Endodermal cell (in vitro differentiated cells): Measurements from ENCODE around the gene CARF. TPM values are rescaled to one million over a fixed set of nuclear protein-coding genes. Genes with fewer than 3 reads are reported as not detected.

ENCODE experiments used
- DNase-seq: peaks from one replicate; pipeline ENCODE4 v3.0.0-alpha.2; 2017
- H3K27ac ChIP-seq: 2 replicates; pipeline ENCODE4 v1.5.1; 2013; ENCODE audit warnings: mild to moderate bottlenecking, low read depth, low read length, moderate library complexity
- H3K27me3 ChIP-seq: 2 replicates; pipeline ENCODE4 v1.6.1; 2013; ENCODE audit warnings: mild to moderate bottlenecking, low read length, moderate library complexity; ENCODE audit not compliant: insufficient read depth, control insufficient read depth, poor library complexity, severe bottlenecking
- H3K36me3 ChIP-seq: 2 replicates; pipeline ENCODE4 v1.7.0; 2013; ENCODE audit warnings: mild to moderate bottlenecking, low read length, moderate library complexity; ENCODE audit not compliant: control insufficient read depth, insufficient read depth
- H3K4me1 ChIP-seq: one replicate; pipeline ENCODE4 v1.7.0; 2013; ENCODE audit warnings: low read length; ENCODE audit not compliant: control insufficient read depth, insufficient read depth
- H3K4me3 ChIP-seq: 2 replicates; pipeline ENCODE4 v1.5.1; 2013; ENCODE audit warnings: mild to moderate bottlenecking, low read length, moderate library complexity
- H3K9ac ChIP-seq: 2 replicates; pipeline ENCODE4 v1.6.1; 2013; ENCODE audit warnings: mild to moderate bottlenecking, low read length, moderate library complexity; ENCODE audit not compliant: poor library complexity, severe bottlenecking; ENCODE audit errors: extremely low read depth
- H3K9me3 ChIP-seq: 2 replicates; pipeline ENCODE4 v1.6.1; 2013; ENCODE audit warnings: mild to moderate bottlenecking, low read length, moderate library complexity; ENCODE audit not compliant: control insufficient read depth
- H3K27ac Mint-ChIP-seq: 2 replicates; pipeline ENCODE4 v1.8.0; 2020; ENCODE audit warnings: mixed read lengths
- H3K27me3 Mint-ChIP-seq: 2 replicates; pipeline ENCODE4 v1.8.0; 2021; ENCODE audit warnings: mild to moderate bottlenecking, mixed read lengths; ENCODE audit not compliant: insufficient read depth
- H3K36me3 Mint-ChIP-seq: 2 replicates; pipeline ENCODE4 v1.8.0; 2020; ENCODE audit warnings: low read depth, mixed read lengths
- H3K4me1 Mint-ChIP-seq: 2 replicates; pipeline ENCODE4 v1.8.0; 2020; ENCODE audit warnings: mixed read lengths
- H3K4me3 Mint-ChIP-seq: 2 replicates; pipeline ENCODE4 v1.8.0; 2020; ENCODE audit warnings: mild to moderate bottlenecking, moderate library complexity, mixed read lengths
- H3K9me3 Mint-ChIP-seq: 2 replicates; pipeline ENCODE4 v1.8.0; 2020; ENCODE audit warnings: mild to moderate bottlenecking, mixed read lengths
- CTCF ChIP-seq: fragments of 200-600 bp; sonication (generic); conservative IDR thresholded peaks from 2 replicates; pipeline ENCODE4 v1.5.0; 2021; ENCODE audit warnings: antibody characterized with exemption, mild to moderate bottlenecking
- WGBS, 2 experiments: methylation state at CpG; one replicate each; pipeline versions ENCODE4 v1.1.5 to v1.1.7; 2013; ENCODE audit warnings: missing lambda C conversion rate in 2 of 2, mixed read lengths in 1 of 2; ENCODE audit not compliant: insufficient coverage in 1 of 2, insufficient read length in 1 of 2; 5-methylcytosine and 5-hydroxymethylcytosine counted together
- total RNA-seq, 2 donors: library from RNA; stranded (reverse); fragmentation: NEBNext Ultra II Directional in 1 of 2; extraction: Animal tissue kit (Norgen Biotek cat#: 25700) in 1 of 2; gene quantifications; 2 replicates in 1 of 2; 3 replicates in 1 of 2; pipeline ENCODE4 v1.2.1, GENCODE V29; 2021

Gene CARF
- total RNA-seq, 2 donors from 2014 or later, result 7.4 to 9.7 TPM

DNA sequence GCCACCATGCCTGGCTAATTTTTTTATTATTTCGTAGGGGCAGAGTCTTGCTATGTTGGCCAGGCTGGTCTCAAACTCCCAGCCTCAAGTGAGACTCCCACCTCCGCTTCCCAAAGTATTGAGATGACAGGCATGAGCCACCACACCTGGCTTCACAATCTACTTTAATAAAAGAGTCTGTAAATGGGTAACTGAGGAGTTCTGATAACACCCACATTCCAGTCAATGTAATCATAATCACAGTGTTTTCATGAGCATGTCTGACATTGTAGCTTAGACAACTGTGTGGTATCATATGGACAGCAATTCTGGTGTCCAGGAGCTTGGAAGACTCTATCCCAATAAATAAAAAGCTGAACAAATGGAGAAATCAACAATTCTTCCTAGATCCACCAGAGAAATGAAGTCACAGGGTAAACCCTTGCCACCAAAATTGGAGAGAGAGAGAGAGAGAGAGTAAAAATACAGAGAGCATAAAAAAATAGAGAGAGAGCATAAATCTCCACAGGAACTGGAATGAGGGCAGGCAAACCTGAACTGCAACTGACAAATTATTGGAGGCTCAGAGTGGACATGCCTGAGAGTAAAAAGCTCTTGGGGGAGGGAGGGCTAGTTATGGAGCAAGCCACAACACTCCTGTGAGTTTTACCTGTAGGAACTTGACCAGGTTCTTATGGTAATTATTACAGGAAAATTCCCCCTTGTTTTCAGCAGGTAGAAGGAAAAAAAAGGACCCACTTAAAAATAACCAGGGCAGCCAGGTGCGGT lies 90.2 kb downstream of the CARF start:
- no peak for TF ChIP-seq CTCF
- no peak for DNase-seq
- Mint-ChIP-seq H3K27me3 (no peaks in the 10 kb centered on the region), H3K4me1 (no peaks in the 10 kb centered on the region), H3K36me3 (no peaks in the 10 kb centered on the region), H3K4me3 (no peak overlapping the region), H3K27ac (no peak overlapping the region), H3K9me3 (peaks cover 4% of the 10 kb centered on the region)
- Histone ChIP-seq H3K36me3 (no peaks in the 10 kb centered on the region), H3K4me1 (no peaks in the 10 kb centered on the region), H3K9me3 (no peaks in the 10 kb centered on the region), H3K27me3 (no peaks in the 10 kb centered on the region), H3K4me3 (no peak overlapping the region), H3K27ac (no peak overlapping the region), H3K9ac (no peak overlapping the region)
- WGBS, 2 experiments, result 90 to 94% methylated on average over 2 to 3 of the region's 3 CpGs

DNA sequence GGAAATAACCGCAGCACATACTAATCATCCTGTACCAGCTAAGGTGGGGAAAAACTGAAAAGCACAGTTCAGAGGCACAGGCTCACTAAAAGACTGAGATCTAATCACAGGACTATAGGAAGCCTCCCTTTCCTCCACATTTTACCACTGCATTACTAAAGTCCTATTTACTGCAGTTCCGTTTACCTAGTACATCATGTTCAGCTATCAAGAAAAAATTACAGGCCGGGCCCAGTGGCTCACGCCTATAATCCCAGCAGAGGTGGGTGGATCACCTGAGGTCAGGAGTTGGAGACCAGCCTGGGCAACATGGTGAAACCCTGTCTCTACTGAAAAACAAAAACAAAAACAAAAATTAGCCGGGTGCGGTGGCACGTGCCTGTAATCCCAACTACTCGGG lies 91.6 kb downstream of the CARF start:
- Mint-ChIP-seq H3K27ac (no peak overlapping the region), H3K4me3 (no peak overlapping the region), H3K36me3 (peaks cover 3% of the 10 kb centered on the region)

GRCh38 chr2:203014456-203015199 lies 102.6 kb downstream of the CARF start, which contains the start of gene NBEAL1:
NBEAL1 (plus strand) TSS chr2:203014875; CDS start chr2:203016385, 1,510 bp downstream.
- H3K27ac ChIP-seq, result peak within 1 kb of the TSS; percentile 84
- Mint-ChIP-seq H3K4me3 (peak within 1 kb of the TSS; percentile 94), H3K4me1 (peaks cover 30% of the 10 kb centered on the region), H3K9me3 (no peaks in the 10 kb centered on the region), H3K36me3 (no peaks in the 10 kb centered on the region), H3K27ac (peak within 1 kb of the TSS; percentile 100), H3K27me3 (peaks cover 4% of the 10 kb centered on the region)
- H3K4me1 ChIP-seq, result no peaks in the 10 kb centered on the region
- no peaks in the 10 kb centered on the region for H3K36me3 ChIP-seq
- no peak for TF ChIP-seq CTCF
- peak; percentile 99 for DNase-seq
- H3K27me3 ChIP-seq, result peaks cover 20% of the 10 kb centered on the region
- 0% methylated on average over 13 to 59 of the region's 59 CpGs for WGBS, 2 experiments
- H3K9me3 ChIP-seq, result no peaks in the 10 kb centered on the region
- peak within 1 kb of the TSS; percentile 87 for H3K4me3 ChIP-seq
- peak within 1 kb of the TSS; percentile 92 for H3K9ac ChIP-seq

More for the DNA sequence above, 91.6 kb downstream of the CARF start:
- Mint-ChIP-seq H3K4me1 (no peaks in the 10 kb centered on the region), H3K27me3 (no peaks in the 10 kb centered on the region), H3K9me3 (peaks cover 19% of the 10 kb centered on the region)
- Histone ChIP-seq H3K4me3 (no peak overlapping the region), H3K27ac (no peak overlapping the region), H3K36me3 (no peaks in the 10 kb centered on the region), H3K4me1 (no peaks in the 10 kb centered on the region), H3K27me3 (no peaks in the 10 kb centered on the region), H3K9ac (no peak overlapping the region), H3K9me3 (no peaks in the 10 kb centered on the region)
- no peak for TF ChIP-seq CTCF
- 94 to 97% methylated on average over 8 of the region's 8 CpGs for WGBS, 2 experiments
- no peak for DNase-seq
